ENCODE data around the gene GNAI3.

GNAI3 gene

GRCh38 chr1:109595531-109595930, 47.1 kb downstream of the GNAI3 start:
- H3K27me3 ChIP-seq (ENCODE audit: control insufficient read depth, insufficient read depth, low read length) = no peaks in the 10 kb centered on the region
- H3K36me3 ChIP-seq (ENCODE audit: control insufficient read depth, insufficient read depth, low read length) = no peaks in the 10 kb centered on the region; the same call in 1 of the 2 replicates
- H3K27ac ChIP-seq (ENCODE audit: low read length) = no peak overlapping the region
- DNase-seq (ENCODE audit: low read depth, low spot score) = no peak
- no peak overlapping the region for H3K4me3 ChIP-seq (ENCODE audit: low read length)
- H3K9me3 ChIP-seq (ENCODE audit: control insufficient read depth, insufficient read depth, low read length) = no peaks in the 10 kb centered on the region
- no peaks in the 10 kb centered on the region for H3K4me1 ChIP-seq (ENCODE audit: control insufficient read depth, insufficient read depth, low read length)
- WGBS (ENCODE audit: insufficient coverage, insufficient read length) = no CpG with 5 or more reads among the region's 2 CpGs

GRCh38 chr1:109598156-109598555, 49.7 kb downstream of the GNAI3 start:
- WGBS (ENCODE audit: insufficient coverage, insufficient read length) = no CpG with 5 or more reads among the region's 1 CpG
- Histone ChIP-seq H3K27me3 (ENCODE audit: control insufficient read depth, insufficient read depth, low read length) (no peaks in the 10 kb centered on the region), H3K4me3 (ENCODE audit: low read length) (no peak overlapping the region), H3K36me3 (ENCODE audit: control insufficient read depth, insufficient read depth, low read length) (no peaks in the 10 kb centered on the region; the same call in 1 of the 2 replicates), H3K9me3 (ENCODE audit: control insufficient read depth, insufficient read depth, low read length) (no peaks in the 10 kb centered on the region), H3K27ac (ENCODE audit: low read length) (no peak overlapping the region), H3K4me1 (ENCODE audit: control insufficient read depth, insufficient read depth, low read length) (no peaks in the 10 kb centered on the region)
- no peak for DNase-seq (ENCODE audit: low read depth, low spot score)

- no peak overlapping the region for H3K4me3 ChIP-seq (ENCODE audit: low read length)
- DNase-seq (ENCODE audit: low read depth, low spot score) = no peak
- H3K36me3 ChIP-seq (ENCODE audit: control insufficient read depth, insufficient read depth, low read length) = no peaks in the 10 kb centered on the region; the same call in 1 of the 2 replicates
- no peaks in the 10 kb centered on the region for H3K4me1 ChIP-seq (ENCODE audit: control insufficient read depth, insufficient read depth, low read length)
- H3K27me3 ChIP-seq (ENCODE audit: control insufficient read depth, insufficient read depth, low read length) = no peaks in the 10 kb centered on the region
- WGBS (ENCODE audit: insufficient coverage, insufficient read length) = no CpG with 5 or more reads among the region's 5 CpGs
- no peaks in the 10 kb centered on the region for H3K9me3 ChIP-seq (ENCODE audit: control insufficient read depth, insufficient read depth, low read length)
- H3K27ac ChIP-seq (ENCODE audit: low read length) = no peak overlapping the region
Observed at GRCh38 chr1:109598655-109599054, 50.2 kb downstream of the GNAI3 start.

GRCh38 chr1:109603229-109603628, 54.8 kb downstream of the GNAI3 start:
- WGBS (ENCODE audit: insufficient coverage, insufficient read length) = no CpG with 5 or more reads among the region's 3 CpGs

GRCh38 chr1:109605381-109605780, 57.0 kb downstream of the GNAI3 start:
- no CpG with 5 or more reads among the region's 1 CpG for WGBS (ENCODE audit: insufficient coverage, insufficient read length)
- H3K9me3 ChIP-seq (ENCODE audit: control insufficient read depth, insufficient read depth, low read length) = no peaks in the 10 kb centered on the region
- DNase-seq (ENCODE audit: low read depth, low spot score) = no peak

More at GRCh38 chr1:109603229-109603628, 54.8 kb downstream of the GNAI3 start:
- no peak overlapping the region for H3K27ac ChIP-seq (ENCODE audit: low read length)
- DNase-seq (ENCODE audit: low read depth, low spot score) = no peak
- H3K27me3 ChIP-seq (ENCODE audit: control insufficient read depth, insufficient read depth, low read length) = no peaks in the 10 kb centered on the region
- no peaks in the 10 kb centered on the region; the same call in 1 of the 2 replicates for H3K36me3 ChIP-seq (ENCODE audit: control insufficient read depth, insufficient read depth, low read length)
- H3K4me3 ChIP-seq (ENCODE audit: low read length) = no peak overlapping the region
- H3K4me1 ChIP-seq (ENCODE audit: control insufficient read depth, insufficient read depth, low read length) = no peaks in the 10 kb centered on the region
- no peaks in the 10 kb centered on the region for H3K9me3 ChIP-seq (ENCODE audit: control insufficient read depth, insufficient read depth, low read length)

GRCh38 chr1:109609881-109610280, 61.5 kb downstream of the GNAI3 start:
- no CpG with 5 or more reads among the region's 3 CpGs for WGBS (ENCODE audit: insufficient coverage, insufficient read length)
- no peaks in the 10 kb centered on the region for H3K27me3 ChIP-seq (ENCODE audit: control insufficient read depth, insufficient read depth, low read length)
- H3K9me3 ChIP-seq (ENCODE audit: control insufficient read depth, insufficient read depth, low read length) = no peaks in the 10 kb centered on the region
- no peaks in the 10 kb centered on the region for H3K36me3 ChIP-seq (ENCODE audit: control insufficient read depth, insufficient read depth, low read length)
- no peak overlapping the region for H3K4me3 ChIP-seq (ENCODE audit: low read length)
- no peak for DNase-seq (ENCODE audit: low read depth, low spot score)
- peaks cover 1% of the 10 kb centered on the region; the same call in 1 of the 2 replicates for H3K4me1 ChIP-seq (ENCODE audit: control insufficient read depth, insufficient read depth, low read length)
- no peak overlapping the region for H3K27ac ChIP-seq (ENCODE audit: low read length)

More at GRCh38 chr1:109605381-109605780, 57.0 kb downstream of the GNAI3 start:
- Histone ChIP-seq H3K4me1 (ENCODE audit: control insufficient read depth, insufficient read depth, low read length) (peaks cover 1% of the 10 kb centered on the region; the same call in 1 of the 2 replicates), H3K36me3 (ENCODE audit: control insufficient read depth, insufficient read depth, low read length) (no peaks in the 10 kb centered on the region), H3K27ac (ENCODE audit: low read length) (no peak overlapping the region), H3K27me3 (ENCODE audit: control insufficient read depth, insufficient read depth, low read length) (no peaks in the 10 kb centered on the region), H3K4me3 (ENCODE audit: low read length) (no peak overlapping the region)

- H3K4me3 ChIP-seq (ENCODE audit: low read length) = no peak overlapping the region
- no peak for DNase-seq (ENCODE audit: low read depth, low spot score)
- H3K9me3 ChIP-seq (ENCODE audit: control insufficient read depth, insufficient read depth, low read length) = no peaks in the 10 kb centered on the region
- H3K27ac ChIP-seq (ENCODE audit: low read length) = no peak overlapping the region
- H3K4me1 ChIP-seq (ENCODE audit: control insufficient read depth, insufficient read depth, low read length) = peaks cover 1% of the 10 kb centered on the region; the same call in 1 of the 2 replicates
- WGBS (ENCODE audit: insufficient coverage, insufficient read length) = no CpG with 5 or more reads among the region's 3 CpGs
- H3K27me3 ChIP-seq (ENCODE audit: control insufficient read depth, insufficient read depth, low read length) = no peaks in the 10 kb centered on the region
- no peaks in the 10 kb centered on the region for H3K36me3 ChIP-seq (ENCODE audit: control insufficient read depth, insufficient read depth, low read length)
Observed at GRCh38 chr1:109610609-109611307, 62.3 kb downstream of the GNAI3 start.

GRCh38 chr1:109611308-109611990, 63.0 kb downstream of the GNAI3 start:
- H3K27me3 ChIP-seq (ENCODE audit: control insufficient read depth, insufficient read depth, low read length) = no peaks in the 10 kb centered on the region
- no peaks in the 10 kb centered on the region for H3K36me3 ChIP-seq (ENCODE audit: control insufficient read depth, insufficient read depth, low read length)
- no CpG with 5 or more reads among the region's 13 CpGs for WGBS (ENCODE audit: insufficient coverage, insufficient read length)
- no peak overlapping the region for H3K4me3 ChIP-seq (ENCODE audit: low read length)
- peaks cover 1% of the 10 kb centered on the region; the same call in 1 of the 2 replicates for H3K4me1 ChIP-seq (ENCODE audit: control insufficient read depth, insufficient read depth, low read length)
- no peaks in the 10 kb centered on the region for H3K9me3 ChIP-seq (ENCODE audit: control insufficient read depth, insufficient read depth, low read length)
- no peak overlapping the region for H3K27ac ChIP-seq (ENCODE audit: low read length)
- DNase-seq (ENCODE audit: low read depth, low spot score) = no peak

- no CpG with 5 or more reads among the region's 7 CpGs for WGBS (ENCODE audit: insufficient coverage, insufficient read length)
- Histone ChIP-seq H3K36me3 (ENCODE audit: control insufficient read depth, insufficient read depth, low read length) (no peaks in the 10 kb centered on the region), H3K9me3 (ENCODE audit: control insufficient read depth, insufficient read depth, low read length) (no peaks in the 10 kb centered on the region), H3K27me3 (ENCODE audit: control insufficient read depth, insufficient read depth, low read length) (no peaks in the 10 kb centered on the region), H3K4me3 (ENCODE audit: low read length) (no peak overlapping the region), H3K4me1 (ENCODE audit: control insufficient read depth, insufficient read depth, low read length) (peaks cover 1% of the 10 kb centered on the region; the same call in 1 of the 2 replicates), H3K27ac (ENCODE audit: low read length) (no peak overlapping the region)
- DNase-seq (ENCODE audit: low read depth, low spot score) = no peak
Observed at GRCh38 chr1:109613361-109614147, 65.1 kb downstream of the GNAI3 start.

GRCh38 chr1:109615879-109616278, 67.5 kb downstream of the GNAI3 start:
- no peaks in the 10 kb centered on the region for H3K36me3 ChIP-seq (ENCODE audit: control insufficient read depth, insufficient read depth, low read length)
- no peaks in the 10 kb centered on the region for H3K27me3 ChIP-seq (ENCODE audit: control insufficient read depth, insufficient read depth, low read length)
- H3K4me1 ChIP-seq (ENCODE audit: control insufficient read depth, insufficient read depth, low read length) = no peaks in the 10 kb centered on the region
- no peak overlapping the region for H3K27ac ChIP-seq (ENCODE audit: low read length)
- DNase-seq (ENCODE audit: low read depth, low spot score) = no peak
- no peak overlapping the region for H3K4me3 ChIP-seq (ENCODE audit: low read length)
- WGBS (ENCODE audit: insufficient coverage, insufficient read length) = no CpG with 5 or more reads among the region's 3 CpGs
- no peaks in the 10 kb centered on the region for H3K9me3 ChIP-seq (ENCODE audit: control insufficient read depth, insufficient read depth, low read length)
